Inflammatory macrophage (primary cell): Measurements from ENCODE around the gene RFC5.
"Not testable (repeated sequence)": the region's sequence is repeated elsewhere in the genome, so short reads cannot be mapped to it uniquely, and the experiment has no call there.

Source experiments
- DNase-seq, 2 donors: peaks; one replicate each; pipeline ENCODE4 v3.0.0-alpha.2; 2020 to 2022

The RFC5 gene

DNA sequence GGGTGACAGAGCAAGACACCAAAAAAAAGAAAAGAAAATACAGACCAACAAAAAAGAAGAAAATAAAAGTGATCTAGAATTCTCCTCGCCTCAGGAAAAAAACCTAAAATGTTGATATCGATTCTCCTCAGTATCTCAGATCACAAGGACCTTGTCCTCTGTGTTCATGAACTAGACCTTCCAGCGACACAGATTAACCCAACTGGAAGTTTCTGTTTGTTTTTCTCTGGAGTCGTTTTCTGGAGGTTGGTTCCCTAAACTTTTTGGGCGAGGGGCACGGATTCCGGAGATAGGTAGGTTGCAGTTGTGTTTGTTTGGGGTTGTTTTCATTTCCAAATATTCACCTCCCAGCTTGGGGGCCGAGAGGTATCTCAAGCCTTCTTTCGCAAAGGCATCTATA, 559 bp upstream of the RFC5 start:
- no peak for DNase-seq

DNA sequence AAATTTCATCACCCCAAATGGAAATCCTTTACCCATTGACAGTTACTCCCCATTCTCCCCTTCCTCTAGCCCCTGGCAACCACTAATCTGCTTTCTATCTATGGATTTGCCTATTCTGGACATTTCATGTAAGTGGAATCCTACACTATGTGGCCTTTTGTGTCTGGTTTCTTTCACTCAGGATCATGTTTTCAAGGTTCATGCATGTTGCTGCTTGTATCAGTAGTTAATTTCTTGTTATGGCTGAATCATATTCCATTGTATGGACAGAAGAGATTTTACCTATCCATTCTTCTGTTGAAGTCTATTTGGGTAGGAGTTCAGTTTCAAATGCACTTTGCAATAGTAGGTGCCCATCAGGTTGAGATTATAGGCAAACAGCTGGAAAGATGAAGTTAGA, 1.4 kb downstream of the RFC5 start:
- no peak for DNase-seq

DNA sequence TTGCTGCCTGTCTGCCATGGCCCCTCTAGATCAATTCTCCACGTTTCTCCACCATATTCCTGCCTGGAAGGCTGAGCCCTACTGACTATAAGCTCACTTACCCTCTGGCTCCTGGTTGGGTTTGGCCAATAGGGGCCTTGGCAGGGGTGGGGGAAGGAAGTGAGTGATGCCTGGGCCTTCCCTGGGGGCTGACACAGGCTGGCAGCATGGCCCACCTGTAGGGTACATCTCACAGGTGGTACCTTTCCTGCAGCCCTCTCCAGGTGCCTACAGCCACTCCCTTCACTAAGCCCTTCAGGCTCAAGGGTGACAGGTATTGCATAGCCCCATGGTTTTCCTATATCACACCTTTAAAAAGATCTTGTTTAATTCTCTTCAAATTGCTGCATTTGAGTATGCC, 3.5 kb downstream of the RFC5 start:
- no peak for DNase-seq

DNA sequence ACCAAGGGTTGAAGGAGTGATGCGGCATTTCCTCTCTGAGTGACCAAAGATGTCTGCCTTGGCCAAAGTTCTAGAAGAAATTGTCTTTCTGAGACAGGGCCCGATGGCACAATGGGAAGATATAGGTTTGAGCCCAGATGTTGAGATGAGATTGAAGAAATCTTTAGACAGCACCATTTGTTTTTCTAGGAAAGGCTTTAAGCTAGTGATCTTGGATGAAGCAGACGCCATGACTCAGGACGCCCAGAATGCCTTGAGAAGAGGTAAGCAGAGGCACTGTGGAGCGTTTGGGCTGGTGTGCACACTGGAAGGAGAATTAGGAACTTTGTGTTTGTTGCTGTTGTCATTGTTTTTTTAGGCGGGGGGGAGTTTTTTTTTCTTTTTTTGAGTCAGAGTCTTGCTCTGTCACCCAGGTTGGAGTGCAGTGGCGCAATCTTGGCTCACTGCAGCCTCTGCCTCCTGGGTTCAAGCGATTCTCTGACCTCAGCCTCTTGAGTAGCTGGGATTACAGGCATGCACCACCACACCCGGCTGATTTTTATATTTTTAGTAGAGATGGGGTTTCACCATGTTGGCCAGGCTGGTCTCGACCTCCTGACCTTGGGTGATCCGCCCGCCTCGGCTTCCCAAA, 5.7 kb downstream of the RFC5 start:
- DNase-seq: not testable (repeated sequence)

DNA sequence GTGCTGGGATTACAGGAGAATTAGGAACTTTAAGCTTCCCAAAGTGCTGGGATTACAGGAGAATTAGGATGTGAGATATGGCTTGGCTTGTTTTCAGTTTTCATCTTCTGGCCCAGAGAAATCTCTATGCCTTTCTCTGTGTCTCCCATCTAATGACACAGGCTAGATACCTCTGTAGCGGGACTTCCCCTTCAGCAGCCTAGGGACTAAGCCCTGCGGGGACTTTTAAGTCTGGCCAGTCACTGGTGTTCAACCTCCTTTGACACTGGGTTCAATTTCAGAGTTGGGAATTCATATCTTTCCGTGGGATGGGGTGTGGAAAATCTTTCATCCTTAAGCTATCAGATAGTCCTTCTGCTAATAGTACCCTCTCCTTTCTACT, 6.2 kb downstream of the RFC5 start:
- no peak for DNase-seq

DNA sequence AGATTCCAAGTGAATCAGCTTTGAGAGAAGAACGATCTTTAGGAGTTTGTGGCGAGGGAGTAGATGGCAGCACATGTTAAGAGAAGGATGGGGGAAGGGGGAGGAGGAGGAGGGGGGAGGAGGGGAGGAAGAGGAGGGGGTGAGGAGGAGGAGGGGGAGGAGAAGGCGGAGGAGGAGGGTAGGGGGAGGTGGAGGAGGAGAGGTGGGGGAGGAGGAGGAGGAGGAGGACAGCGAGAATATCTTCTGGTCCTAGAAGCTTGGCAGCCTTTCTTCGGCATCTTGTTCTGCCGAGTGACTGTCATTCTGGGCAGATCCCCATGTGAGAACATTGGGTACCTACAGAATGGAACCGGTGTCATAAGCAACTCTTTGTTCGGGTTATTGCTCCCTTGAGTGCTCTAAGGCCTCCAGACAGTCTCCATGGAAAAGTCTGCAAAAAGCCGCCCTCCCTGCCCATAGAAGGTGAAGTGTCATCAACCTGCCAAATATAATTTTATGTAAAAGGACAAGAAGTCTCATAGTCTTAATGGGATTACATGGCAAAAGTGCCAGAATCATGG, 6.9 kb downstream of the RFC5 start:
- DNase-seq: no peak

DNA sequence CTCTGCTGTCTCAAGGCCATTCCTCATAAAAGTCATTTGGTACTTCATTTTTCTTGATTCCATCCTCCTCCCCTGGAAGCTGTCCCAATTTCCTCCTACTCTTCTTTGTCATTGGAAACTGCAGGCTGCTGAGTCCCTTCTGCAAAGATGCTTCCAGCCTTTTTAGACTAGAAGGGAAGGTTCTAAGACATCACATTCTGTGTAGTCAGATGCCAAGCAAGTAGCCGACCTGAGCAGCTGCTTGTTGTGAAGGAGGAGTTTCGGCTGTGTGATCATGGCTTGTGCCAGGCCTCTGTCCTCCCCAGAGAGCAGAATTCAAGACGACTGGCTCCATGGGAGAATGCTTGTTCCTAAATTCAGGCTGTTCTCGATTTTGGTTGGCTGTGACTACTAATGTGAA, 8.7 kb downstream of the RFC5 start:
- DNase-seq: no peak

DNA sequence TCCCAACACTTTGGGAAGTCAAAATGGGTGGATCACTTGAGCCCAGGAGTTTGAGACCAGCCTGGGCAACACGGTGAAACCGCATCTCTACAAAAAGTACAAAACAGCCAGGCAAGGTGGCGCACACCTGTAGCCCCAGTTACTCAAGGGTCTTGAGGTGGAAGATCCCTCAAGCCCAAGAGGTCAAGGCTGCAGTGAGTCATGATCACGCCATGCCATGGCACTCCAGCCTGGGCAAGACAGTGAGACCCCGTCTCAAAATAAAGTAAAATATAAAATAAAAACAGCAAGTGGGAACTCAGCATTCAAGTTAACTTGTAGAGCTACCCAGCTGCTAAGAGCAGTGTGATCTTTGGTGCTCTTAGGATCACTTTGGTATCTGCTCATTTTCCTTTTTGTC, 12.7 kb downstream of the RFC5 start:
- DNase-seq: no peak

DNA sequence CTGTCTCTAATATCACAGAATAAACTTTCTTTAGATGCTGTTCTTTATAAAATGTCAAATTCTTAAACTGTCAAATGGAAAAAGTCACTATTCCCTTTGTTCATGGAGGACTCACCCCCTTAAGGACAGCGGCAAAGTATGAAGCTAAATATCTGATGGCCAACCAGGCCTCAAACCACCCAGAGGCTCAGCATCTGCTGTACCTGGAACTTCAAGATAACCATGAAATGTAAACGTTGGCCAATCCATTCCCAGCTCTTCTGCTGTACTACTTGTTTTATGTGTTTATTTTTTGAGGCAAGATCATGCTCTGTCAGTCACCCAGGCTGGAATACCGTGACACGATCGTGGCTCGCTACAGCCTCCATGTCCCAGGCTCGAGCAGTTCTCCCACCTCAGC, 15.7 kb downstream of the RFC5 start:
- DNase-seq: no peak

DNA sequence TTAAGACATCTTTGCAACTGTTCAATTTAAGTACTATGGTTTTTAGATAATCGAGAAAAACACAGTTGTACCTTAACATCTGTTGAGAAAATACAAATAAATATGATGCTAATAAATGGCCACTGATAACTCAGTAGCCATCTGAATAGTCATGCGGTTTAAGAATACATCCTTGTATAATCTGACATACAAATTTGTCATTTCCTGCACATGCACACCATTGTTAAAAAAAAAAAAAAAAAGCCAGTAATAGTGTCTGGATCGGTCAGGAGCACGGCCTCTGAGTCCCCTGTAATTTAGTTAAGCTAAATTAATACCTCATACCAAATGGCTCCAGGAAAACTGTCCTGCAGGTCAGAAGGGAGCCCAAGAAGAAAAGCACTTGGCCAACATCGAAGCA, 16.8 kb downstream of the RFC5 start:
- DNase-seq: no peak

DNA sequence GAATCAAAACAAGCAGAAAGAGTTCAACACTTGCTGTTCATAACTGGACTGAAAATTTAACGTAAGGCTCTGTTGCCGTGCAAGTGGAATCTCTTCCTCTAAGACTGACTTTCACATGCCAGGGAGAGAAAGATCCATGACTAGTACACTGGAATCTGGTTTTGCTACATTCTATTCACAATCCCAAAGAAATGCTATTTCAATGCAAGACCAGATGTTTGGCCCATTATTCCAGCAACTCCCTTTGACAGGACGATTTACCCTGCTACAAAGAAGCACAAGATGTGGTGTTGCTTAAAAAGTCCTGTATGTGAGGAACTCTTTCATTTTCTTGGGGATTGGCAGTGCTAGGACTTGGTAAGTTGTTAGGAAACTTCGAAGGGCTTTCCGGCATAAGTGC, 17.4 kb downstream of the RFC5 start:
- no peak for DNase-seq

DNA sequence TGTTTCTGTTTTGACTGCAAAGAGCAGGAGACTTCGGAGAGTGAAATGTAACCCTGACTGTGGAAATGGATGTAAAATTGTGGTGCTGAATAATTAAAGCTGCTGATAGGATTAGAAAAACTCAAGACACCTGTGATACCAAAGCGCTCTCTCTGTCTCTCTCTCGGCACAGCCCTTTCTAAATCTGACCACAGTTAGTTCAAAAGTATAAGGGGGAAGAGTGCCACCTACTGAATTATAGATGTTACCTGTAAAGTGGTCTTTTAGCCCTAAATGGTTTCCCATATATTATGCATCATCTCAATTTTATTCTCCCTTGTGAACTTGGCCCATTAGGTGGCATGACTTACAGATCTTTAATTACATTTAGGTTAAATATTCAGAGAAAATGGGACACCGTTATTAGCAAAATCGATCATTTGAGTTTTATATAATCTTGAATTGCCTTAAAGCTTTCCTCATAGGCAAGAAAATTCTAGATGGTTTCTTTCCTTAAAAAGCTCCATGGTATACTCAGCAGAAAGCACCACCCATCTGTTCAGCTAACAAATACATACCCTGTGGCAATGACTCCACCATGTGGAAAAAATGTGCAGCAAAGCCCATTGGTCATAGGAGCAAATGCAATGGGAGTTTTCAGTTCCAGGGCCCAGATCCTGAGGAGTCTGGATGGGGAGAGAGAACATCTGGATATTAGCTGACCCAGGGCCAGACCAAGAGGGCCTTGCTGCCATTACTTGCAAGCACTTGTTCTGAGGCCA, 18.1 kb downstream of the RFC5 start:
- DNase-seq: no peak

DNA sequence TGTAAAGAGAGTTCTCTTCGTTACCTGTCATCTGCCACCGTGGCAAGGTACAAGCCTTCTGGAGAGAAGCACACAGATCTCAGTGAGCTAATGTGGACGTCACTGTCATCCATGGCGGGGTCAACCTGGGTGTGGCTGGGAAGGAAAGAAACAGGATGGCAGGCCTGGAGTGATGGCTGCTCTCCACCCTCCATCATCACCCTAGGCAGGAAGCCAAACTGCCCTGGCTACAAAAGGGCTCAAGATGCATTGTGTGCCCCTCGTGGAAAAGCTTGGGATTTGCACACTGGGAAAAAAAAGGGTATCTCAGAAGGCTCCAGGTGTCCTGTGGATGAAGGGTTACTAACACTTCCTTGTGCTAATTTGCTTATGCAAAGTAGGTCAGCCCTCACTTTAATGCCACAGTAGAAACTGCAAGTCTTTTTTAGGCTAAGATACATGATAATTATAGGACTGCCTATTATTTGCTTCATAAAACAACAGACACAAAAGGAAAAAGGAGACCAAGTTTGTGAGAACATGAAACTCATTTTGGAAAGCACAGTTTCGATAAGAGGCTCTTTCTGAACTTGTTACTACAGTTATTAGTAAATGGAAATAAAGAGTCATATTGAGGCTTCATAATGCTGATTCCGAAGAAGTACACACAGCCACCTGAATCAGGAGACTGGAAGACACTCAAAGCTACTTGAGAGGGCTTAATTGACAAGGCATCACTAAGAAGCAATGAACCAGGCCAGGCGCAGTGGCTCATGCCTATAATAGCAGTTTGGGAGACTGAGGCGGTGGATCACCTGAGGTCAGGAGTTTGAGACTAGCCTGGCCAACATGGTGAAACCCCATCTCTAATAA, 18.9 kb downstream of the RFC5 start:
- no peak for DNase-seq

DNA sequence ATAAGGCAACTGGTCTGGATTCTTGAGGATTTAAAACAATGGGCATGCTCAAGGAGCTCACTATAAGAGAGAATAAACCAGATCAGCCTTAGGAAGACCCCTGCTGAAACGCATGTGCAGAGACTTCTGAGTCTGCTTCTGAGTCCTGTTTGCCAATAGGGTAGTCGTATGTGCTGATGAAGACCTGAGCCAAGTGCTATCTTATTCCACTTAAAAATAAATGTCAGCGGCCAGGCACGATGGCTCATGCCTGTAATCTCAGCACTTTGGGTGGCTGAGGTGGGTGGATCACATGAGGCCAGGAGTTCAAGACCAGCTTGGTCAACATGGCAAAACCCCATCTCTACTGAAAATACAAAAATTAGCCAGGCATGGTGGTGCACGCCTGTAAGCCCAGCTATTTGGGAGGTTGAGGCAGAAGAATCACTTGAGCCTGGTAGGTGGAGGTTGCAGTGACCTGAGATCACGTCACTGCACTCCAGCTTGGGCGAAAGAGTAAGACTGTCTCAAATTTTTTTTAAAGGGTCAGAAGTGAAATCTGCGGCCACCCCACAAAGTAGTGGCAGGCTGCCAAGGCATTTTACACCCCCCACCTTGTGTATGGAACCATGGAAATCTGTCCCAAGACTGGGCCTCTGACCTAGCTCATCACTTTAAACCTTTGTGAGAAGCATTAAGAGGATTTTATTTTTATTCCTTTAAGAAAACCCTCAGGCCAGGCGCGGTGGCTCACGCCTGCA, 20.3 kb downstream of the RFC5 start:
- DNase-seq: no peak

DNA sequence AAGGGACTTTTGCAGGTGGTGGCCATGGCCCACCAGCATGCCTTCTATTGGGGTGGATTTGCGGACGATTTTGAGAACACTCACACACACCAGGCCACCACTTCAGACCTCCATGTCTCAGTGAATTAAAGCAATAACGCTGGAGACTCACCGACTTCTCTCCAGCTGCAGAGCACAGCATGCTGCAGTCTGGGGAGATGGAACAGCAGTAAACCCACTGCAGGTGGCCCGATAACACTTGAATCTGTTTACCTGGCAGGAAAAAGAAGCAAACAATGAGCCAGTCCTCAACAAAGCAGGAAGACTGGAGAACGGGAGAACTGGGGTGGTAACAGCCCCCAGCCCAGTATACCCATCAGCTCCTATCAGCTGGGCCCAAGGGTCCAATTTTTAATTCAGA, 21.6 kb downstream of the RFC5 start:
- DNase-seq: no peak

DNA sequence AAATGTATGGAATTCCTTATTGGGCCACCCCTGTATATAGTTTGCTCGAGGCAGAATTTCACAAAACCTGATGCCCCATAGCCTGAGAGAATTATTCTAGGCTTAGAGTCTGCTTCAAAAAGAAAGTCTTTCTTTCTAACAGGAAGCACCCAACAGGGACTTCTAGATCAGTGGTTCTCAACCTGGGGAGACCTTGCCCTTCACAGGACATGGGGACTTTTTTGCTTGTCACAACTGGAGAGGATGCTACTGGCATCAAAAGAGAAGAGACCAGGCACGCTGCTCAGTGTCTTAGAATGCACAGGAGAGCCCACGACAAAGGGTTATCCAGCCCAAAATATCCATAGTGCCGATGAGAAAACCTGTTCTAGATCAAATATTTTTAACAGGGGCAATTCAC, 25.6 kb downstream of the RFC5 start:
- DNase-seq: no peak

DNA sequence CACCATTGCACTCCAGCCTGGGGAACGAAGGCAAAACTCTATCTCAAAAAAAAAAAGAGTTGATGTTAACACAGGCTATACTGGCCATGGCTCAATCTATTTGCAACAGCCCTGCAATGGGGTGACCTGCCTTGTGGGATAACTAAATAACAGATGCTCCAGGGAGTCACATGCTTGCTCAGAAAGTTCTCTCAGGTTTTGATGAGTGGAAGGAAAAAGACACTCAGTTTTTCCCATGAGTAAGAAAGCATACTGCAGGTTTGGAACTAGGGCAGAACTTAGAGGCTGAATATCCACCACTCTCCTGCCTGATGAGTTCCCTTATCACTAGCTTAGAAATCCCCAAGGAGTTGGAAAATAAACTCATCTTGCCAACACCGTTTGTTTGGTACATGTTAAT, 27.6 kb downstream of the RFC5 start:
- DNase-seq: no peak

DNA sequence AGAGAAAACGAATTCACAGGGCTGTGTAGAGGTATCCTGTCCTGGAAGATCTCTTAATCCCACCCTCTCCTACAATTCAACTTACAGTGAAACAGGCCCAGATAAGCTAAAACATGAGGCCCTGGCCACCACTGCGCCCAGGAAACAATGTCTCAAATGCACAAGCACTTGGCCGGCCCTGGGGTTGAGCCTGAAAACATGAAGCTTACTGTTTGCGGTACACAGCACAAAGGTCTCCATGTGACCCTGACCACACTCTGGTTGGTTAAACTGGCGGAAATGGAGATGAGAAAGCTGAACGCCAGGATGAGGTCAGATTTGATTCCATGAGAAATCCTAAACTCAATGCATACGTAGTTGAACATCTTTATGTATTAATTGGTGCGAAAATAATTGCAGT, 28.1 kb downstream of the RFC5 start:
- no peak for DNase-seq

DNA sequence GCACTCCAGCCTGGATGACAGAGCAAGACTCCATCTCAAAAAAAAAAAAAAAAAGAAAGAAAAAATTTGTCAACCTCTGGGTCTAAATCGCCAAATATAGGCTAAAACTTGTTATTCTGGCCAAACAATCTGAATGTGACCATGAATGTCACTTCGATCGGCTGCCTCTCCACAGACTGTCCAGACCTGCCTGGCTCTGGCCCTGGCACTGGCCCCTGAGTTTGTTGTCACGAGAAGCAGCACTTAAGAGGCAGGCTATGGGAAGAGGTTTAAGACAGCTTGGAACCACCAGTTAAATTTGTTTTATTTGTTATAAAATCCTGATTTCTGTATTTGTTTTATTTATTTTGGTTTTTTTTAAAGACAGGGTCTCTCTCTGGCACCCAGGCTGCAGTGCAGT, 29.9 kb downstream of the RFC5 start:
- no peak for DNase-seq

DNA sequence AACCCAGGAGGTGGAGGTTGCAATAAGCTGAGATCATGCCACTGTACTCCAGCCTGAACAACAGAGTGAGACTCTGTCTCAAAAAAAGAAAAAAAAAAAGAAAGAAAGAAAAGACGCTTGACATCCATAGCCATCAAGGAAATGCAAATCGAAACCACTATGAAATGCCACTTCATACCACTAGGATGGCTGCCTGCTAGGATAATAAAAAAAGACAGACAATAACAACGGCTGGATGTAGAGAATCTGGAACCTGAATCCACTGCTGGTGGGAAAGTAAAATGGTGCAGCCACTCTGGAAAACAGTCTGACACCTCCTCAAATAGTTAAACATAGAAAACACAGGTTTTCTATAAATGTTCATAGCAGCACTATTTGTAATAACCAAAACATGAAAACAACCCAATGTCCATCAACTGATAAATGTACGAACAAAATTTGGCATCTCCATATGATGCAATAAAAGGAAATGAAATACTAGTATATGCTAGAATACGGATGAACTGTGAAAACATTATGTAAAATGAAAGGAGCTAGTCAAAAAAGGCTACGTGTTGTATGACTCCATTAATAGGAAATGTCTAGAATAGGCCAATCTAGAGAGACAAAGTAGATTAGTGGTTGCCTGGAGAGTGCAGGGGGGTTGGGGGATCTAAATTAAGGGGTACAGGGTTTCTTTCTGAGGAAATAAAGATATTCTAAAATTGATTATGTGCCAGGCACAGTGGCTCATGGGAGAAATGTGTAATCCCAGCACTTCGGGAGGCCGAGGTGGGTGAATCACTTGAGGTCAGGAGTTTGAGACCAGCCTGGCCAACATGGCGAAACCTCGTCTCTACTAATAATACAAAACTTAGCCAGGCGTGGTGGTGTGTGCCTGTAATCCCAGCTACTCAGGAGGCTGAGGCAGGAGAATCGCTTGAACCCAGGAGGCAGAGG, 34.7 kb downstream of the RFC5 start:
- DNase-seq: no peak

DNA sequence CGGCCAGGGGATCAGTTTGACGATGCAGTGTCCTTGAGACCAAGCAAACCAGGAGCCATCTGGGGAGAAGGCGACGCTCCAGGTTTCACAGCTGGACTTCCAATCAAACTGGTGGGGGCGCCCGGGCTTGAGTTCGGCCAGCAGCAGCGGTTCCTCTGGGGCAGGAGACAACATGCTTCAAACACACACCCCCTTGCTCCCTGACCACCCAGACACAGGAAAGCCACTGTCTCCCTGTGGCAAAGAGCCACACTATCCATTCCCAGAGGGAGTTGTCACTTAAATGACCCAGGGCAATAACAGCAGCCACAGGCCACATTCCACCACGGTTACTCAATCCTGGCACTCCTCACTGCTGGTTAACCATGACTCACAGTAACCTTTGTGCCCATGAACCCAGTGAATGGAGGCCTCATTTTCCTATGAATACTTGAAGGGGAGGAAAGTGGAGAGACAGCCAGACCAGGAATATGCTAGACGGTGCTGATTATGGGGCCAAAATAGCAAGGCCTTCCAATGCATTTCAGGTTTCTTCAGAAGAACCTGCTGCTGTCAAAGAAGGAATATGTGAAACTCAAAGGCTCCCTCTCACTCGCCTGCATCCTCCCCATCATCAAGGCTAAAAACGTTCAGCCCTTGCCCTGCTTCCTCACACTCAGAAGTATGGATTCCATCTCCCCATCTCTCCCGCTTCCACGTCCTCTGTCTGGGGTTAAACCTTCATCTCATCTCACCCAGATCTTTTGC, 36.0 kb downstream of the RFC5 start:
- DNase-seq: peak; percentile 33 to 48
